Esophagus muscularis mucosa (tissue), 4 donors: ENCODE results near the gene HIBCH. TPM values are rescaled to one million over a fixed set of nuclear protein-coding genes. Genes with fewer than 3 reads are reported as not detected.

Experiments used
- DNase-seq: peaks from one replicate; pipeline ENCODE4 v3.0.0-alpha.2; 2017; ENCODE audit errors: extremely low spot score
- H3K27ac ChIP-seq, 4 donors: fragments of 200-600 bp; sonication (generic); replicated peaks in 1 of 4; 1 replicate in 3 of 4; 2 replicates in 1 of 4; pipeline ENCODE4 v1.5.1; 2016 to 2019; ENCODE audit warnings: mild to moderate bottlenecking in 1 of 4
- H3K27me3 ChIP-seq, 4 donors: fragments of 200-600 bp; sonication (generic); one replicate each; pipeline versions ENCODE4 v1.5.1 to v1.6.0; 2016 to 2019
- H3K36me3 ChIP-seq, 4 donors: fragments of 200-600 bp; sonication (generic); one replicate each; pipeline ENCODE4 v1.5.1; 2016 to 2019
- H3K4me1 ChIP-seq, 4 donors: fragments of 200-600 bp; sonication (generic); one replicate each; pipeline ENCODE4 v1.5.1; 2016 to 2019
- H3K4me3 ChIP-seq, 4 donors: fragments of 200-600 bp; sonication (generic); 1 replicate in 2 of 4; 2 replicates in 2 of 4; pipeline ENCODE4 v1.5.1; 2016 to 2019; ENCODE audit warnings: mild to moderate bottlenecking in 4 of 4, moderate library complexity in 1 of 4
- H3K9me3 ChIP-seq, 4 donors: fragments of 200-600 bp; sonication (generic); 1 replicate in 3 of 4; 2 replicates in 1 of 4; pipeline ENCODE4 v1.5.1; 2016 to 2019
- CTCF ChIP-seq, 3 experiments: fragments of 200-600 bp in 2 of 3; fragments of 450-650 bp in 1 of 3; sonication (generic) in 2 of 3; IDR thresholded peaks; one replicate each; pipeline ENCODE4 v1.5.1; 2017 to 2019; ENCODE audit warnings: antibody characterized with exemption in 3 of 3, mild to moderate bottlenecking in 2 of 3, moderate library complexity in 1 of 3
- EP300 ChIP-seq: sonication (generic); formaldehyde crosslinking; IDR thresholded peaks from one replicate; pipeline ENCODE4 v1.6.1; 2017; ENCODE audit warnings: antibody characterized with exemption
- POLR2A ChIP-seq: fragments of 450-650 bp; IDR thresholded peaks from one replicate; pipeline ENCODE4 v1.6.1; 2017; ENCODE audit warnings: antibody characterized with exemption, moderate library complexity, mild to moderate bottlenecking, low read depth
- POLR2AphosphoS5 ChIP-seq, 2 donors: sonication (generic); formaldehyde crosslinking; IDR thresholded peaks; one replicate each; pipeline ENCODE4 v1.6.1; 2017; ENCODE audit warnings: antibody characterized with exemption in 2 of 2
- WGBS: methylation state at CpG from one replicate; pipeline ENCODE4 v1.1.5; 2018; 5-methylcytosine and 5-hydroxymethylcytosine counted together
- intact Hi-C: fragments of 100-400 bp; cut with DNase I; formaldehyde crosslinking; loops from one replicate; pipeline ENCODE4 v1.15.1; 2023
- total RNA-seq, 4 donors: library from RNA; depleted of rRNA; stranded (reverse); fragments of >200 nt; gene quantifications; one replicate each; pipeline versions ENCODE4 v1.1.0 to v1.2.1, GENCODE V29; 2016

The HIBCH gene, protein sequence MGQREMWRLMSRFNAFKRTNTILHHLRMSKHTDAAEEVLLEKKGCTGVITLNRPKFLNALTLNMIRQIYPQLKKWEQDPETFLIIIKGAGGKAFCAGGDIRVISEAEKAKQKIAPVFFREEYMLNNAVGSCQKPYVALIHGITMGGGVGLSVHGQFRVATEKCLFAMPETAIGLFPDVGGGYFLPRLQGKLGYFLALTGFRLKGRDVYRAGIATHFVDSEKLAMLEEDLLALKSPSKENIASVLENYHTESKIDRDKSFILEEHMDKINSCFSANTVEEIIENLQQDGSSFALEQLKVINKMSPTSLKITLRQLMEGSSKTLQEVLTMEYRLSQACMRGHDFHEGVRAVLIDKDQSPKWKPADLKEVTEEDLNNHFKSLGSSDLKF
- total RNA-seq = 10 to 100 TPM; 12.3 to 20.2 (median 15.5) TPM

- Histone ChIP-seq H3K4me1 (peaks cover 15 to 48% (median 47%) of the 10 kb centered on the region in 4 donors), H3K9me3 (no peaks in the 10 kb centered on the region), H3K4me3 (peak within 1 kb of the TSS; percentile 72 to 78 (median 74)), H3K27ac (peak within 1 kb of the TSS; percentile 87 to 93 (median 90)), H3K27me3 (no peaks in the 10 kb centered on the region), H3K36me3 (no peaks in the 10 kb centered on the region)
- peak; percentile 65 to 81 (median 75) for TF ChIP-seq CTCF (IDR thresholded peaks at IDR 0.05)
- TF ChIP-seq POLR2A = no peak
- TF ChIP-seq POLR2AphosphoS5 (IDR thresholded peaks at IDR 0.05) = peak; percentile 87 to 97
- no peak for TF ChIP-seq EP300
- intact Hi-C loops = no loop called here
- peak; percentile 99 for DNase-seq
- WGBS = 1% methylated on average over 41 of the region's 50 CpGs
Observed at GRCh38 chr2:190319555-190320498, at the start of gene HIBCH. Gene HIBCH, minus strand, starts transcription at chr2:190319826. Its CDS starts 76 bp downstream, at chr2:190319750.

DNA sequence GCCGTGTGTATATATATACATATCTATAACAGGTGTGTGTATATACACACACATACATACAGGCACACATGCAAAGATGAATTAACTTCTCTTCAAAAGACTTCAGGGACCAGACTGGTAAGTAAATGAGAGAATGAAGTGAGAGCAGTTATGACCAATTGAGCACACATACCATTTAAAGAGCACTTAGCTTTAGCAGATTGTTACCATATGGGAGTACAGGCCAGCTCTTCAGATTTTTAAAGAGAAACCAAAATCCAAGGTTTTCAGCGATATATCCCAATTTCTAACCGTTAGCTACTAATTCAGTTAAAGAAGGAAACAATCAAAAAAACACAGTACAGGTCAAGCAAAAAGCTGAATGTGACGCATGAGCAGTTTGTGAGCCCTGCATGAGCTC is 47.5 kb upstream of the HIBCH start:
- Histone ChIP-seq H3K27me3 (no peaks in the 10 kb centered on the region), H3K27ac (no peak overlapping the region), H3K36me3 (peaks cover 4 to 82% (median 66%) of the 10 kb centered on the region in 4 donors), H3K4me3 (no peak overlapping the region), H3K9me3 (no peaks in the 10 kb centered on the region), H3K4me1 (peaks cover 0 to 9% (median 4%) of the 10 kb centered on the region in 4 donors)
- no peak for DNase-seq
- intact Hi-C loops = no loop called here
- 94% methylated on average over 4 of the region's 4 CpGs for WGBS
- TF ChIP-seq POLR2A (no peak), POLR2AphosphoS5 (IDR thresholded peaks at IDR 0.05) (no peak), EP300 (no peak)

DNA sequence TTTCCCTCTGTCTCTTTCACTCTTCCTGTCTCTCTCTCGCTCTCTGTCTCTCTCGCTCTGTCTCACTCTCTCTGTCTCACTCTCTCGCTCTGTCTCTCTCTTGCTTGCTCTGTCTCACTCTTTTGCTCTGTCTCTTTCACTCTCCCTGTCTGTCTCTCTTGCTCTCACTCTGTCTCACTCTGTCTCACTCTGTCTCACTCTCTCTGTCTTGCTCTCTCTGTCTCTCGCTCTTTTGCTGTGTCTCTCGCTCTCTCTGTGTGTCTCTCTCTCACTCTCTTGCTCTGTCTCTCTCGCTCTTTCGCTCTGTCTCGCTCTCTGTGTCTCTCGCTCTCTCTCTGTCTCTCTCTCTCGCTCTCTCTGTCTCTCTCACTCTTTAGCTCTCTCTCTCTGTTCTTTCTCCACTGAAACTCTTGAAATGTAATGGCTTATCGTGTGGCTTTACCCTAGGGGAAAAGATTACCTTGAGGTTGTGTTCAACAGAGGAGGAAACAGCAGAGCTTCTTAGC is 46.7 kb upstream of the HIBCH start:
- no peaks in the 10 kb centered on the region for H3K27me3 ChIP-seq
- peaks cover 0 to 11% (median 2%) of the 10 kb centered on the region in 4 donors for H3K4me1 ChIP-seq
- intact Hi-C loops = no loop called here
- no peak overlapping the region for H3K4me3 ChIP-seq
- H3K9me3 ChIP-seq = no peaks in the 10 kb centered on the region
- WGBS = 93% methylated on average over 11 of the region's 11 CpGs
- DNase-seq = no peak
- TF ChIP-seq POLR2A = no peak
- no peak for TF ChIP-seq EP300
- TF ChIP-seq CTCF (IDR thresholded peaks at IDR 0.05) = no peak
- TF ChIP-seq POLR2AphosphoS5 (IDR thresholded peaks at IDR 0.05) = no peak
- H3K36me3 ChIP-seq = peaks cover 4 to 81% (median 66%) of the 10 kb centered on the region in 4 donors
- H3K27ac ChIP-seq = peak overlapping the region in 1 of 4 donors; percentile 1

GRCh38 chr2:190365499-190366204 is 46.0 kb upstream of the HIBCH start:
- peaks cover 4 to 79% (median 59%) of the 10 kb centered on the region in 4 donors for H3K36me3 ChIP-seq
- TF ChIP-seq POLR2A (no peak), EP300 (no peak), POLR2AphosphoS5 (IDR thresholded peaks at IDR 0.05) (no peak), CTCF (IDR thresholded peaks at IDR 0.05) (no peak)
- no peak overlapping the region for H3K4me3 ChIP-seq
- peaks cover 0 to 17% (median 7%) of the 10 kb centered on the region in 4 donors for H3K4me1 ChIP-seq
- H3K27ac ChIP-seq = no peak overlapping the region
- no peaks in the 10 kb centered on the region for H3K27me3 ChIP-seq
- DNase-seq = no peak
- H3K9me3 ChIP-seq = no peaks in the 10 kb centered on the region
- intact Hi-C loops = no loop called here
- 92% methylated on average over 19 of the region's 19 CpGs for WGBS
